ENCODE measurements around the gene MAD1L1. TPM values are rescaled to one million over a fixed set of nuclear protein-coding genes. Genes with fewer than 3 reads are reported as not detected.

The MAD1L1 gene
- total and polyA plus RNA-seq, 2 of the 8 experiments (the other 6 are each of a cell fraction or from before 2014, with no cell fraction given) = 40.4 to 44.6 TPM

GRCh38 chr7:2095436-2095835 lies 137.3 kb downstream of the MAD1L1 start:
- H4K20me1 ChIP-seq (replicated peaks in 1 of 2; ENCODE audit: control insufficient read depth in 1 of 2, insufficient read depth in 2 of 2, low read length in 2 of 2) = peaks cover 4 to 6% of the 10 kb centered on the region in 2 experiments
- no peaks in the 10 kb centered on the region for H3K9me3 ChIP-seq (ENCODE audit: insufficient read depth in 2 of 2, low read depth in 1 of 2, low read length in 1 of 2)
- H3K79me1 ChIP-seq (ENCODE audit: low read depth, low read length) = peaks cover 13% of the 10 kb centered on the region
- no peaks in the 10 kb centered on the region for H3K23me2 ChIP-seq (ENCODE audit: low read depth, low read length)
- no peaks in the 10 kb centered on the region for H3K79me2 ChIP-seq (ENCODE audit: control insufficient read depth in 1 of 2, insufficient read depth in 2 of 2, low read length in 2 of 2)
- H3K18ac ChIP-seq (ENCODE audit: extremely low read depth, low read length) = no peak overlapping the region; the same call in 1 of the 2 replicates
- no peak overlapping the region for H3K4me2 ChIP-seq (ENCODE audit: insufficient read depth in 1 of 2, low read depth in 2 of 2, low read length in 2 of 2)
- no peak overlapping the region for H3K4ac ChIP-seq (replicated peaks; ENCODE audit: insufficient read length, low read depth, low read length)
- no peaks in the 10 kb centered on the region for H3K27me3 ChIP-seq (replicated peaks in 1 of 4; ENCODE audit: control insufficient read depth in 3 of 4, extremely low read depth in 1 of 4, insufficient read depth in 3 of 4, low read length in 3 of 4)
- CTCF ChIA-PET (ENCODE audit: partially characterized antibody) = interaction anchor here (1.1 to 1.3 kb wide), 3 partner anchors 30 to 116 kb away, joined by 3 read pairs; no protein-coding TSS in a partner anchor
- H3K4me3 ChIP-seq (ENCODE audit: extremely low read depth in 1 of 4, insufficient read depth in 2 of 4, low read depth in 3 of 4, low read length in 4 of 4) = no peak overlapping the region
- H4K5ac ChIP-seq (ENCODE audit: insufficient read length, low read depth, low read length) = no peak overlapping the region
- H3K23ac ChIP-seq (ENCODE audit: insufficient read length) = no peak overlapping the region
- H3K56ac ChIP-seq (replicated peaks; ENCODE audit: insufficient read length, low read depth, low read length) = no peak overlapping the region
- WGBS, 2 experiments (ENCODE audit: extremely low coverage in 1 of 2, insufficient coverage in 1 of 2, insufficient read length in 1 of 2, insufficient replicate concordance in 2 of 2, low coverage in 1 of 2, low lambda C conversion rate in 2 of 2, missing lambda C conversion rate in 1 of 2) = 97% methylated on average over 13 of the region's 20 CpGs; no CpG with 5 or more reads in 1 of the 2 experiments
- DNase-seq (ENCODE audit: low read depth in 1 of 2, low spot score in 2 of 2) (no peak), FAIRE-seq (no peak)
- H3K36me3 ChIP-seq (ENCODE audit: control insufficient read depth in 2 of 4, insufficient read depth in 4 of 4, low read length in 3 of 4) = no peaks in the 10 kb centered on the region
- H2AK5ac ChIP-seq (ENCODE audit: low read depth, low read length) = no peak overlapping the region
- no peak overlapping the region for H3K14ac ChIP-seq (ENCODE audit: insufficient read length)
- H2BK20ac ChIP-seq (ENCODE audit: low read length) = no peak overlapping the region
- peak overlapping the region; percentile 57; the same call in 1 of the 2 replicates for H4K8ac ChIP-seq (ENCODE audit: extremely low read depth, insufficient read depth, low read length)
- H2AFZ ChIP-seq (ENCODE audit: low read length) = no peak overlapping the region
- no peak overlapping the region for H3K27ac ChIP-seq (ENCODE audit: low read depth, low read length)
- H2BK5ac ChIP-seq (ENCODE audit: low read depth, low read length) = no peak overlapping the region; the same call in 1 of the 2 replicates
- H2BK12ac ChIP-seq (ENCODE audit: low read depth, low read length) = no peak overlapping the region
- POLR2A ChIA-PET (ENCODE audit: partially characterized antibody) = interaction anchor here (0.6 kb wide), 1 partner anchor 59 kb away, joined by 3 read pairs; no protein-coding TSS in a partner anchor
- no peak overlapping the region for H4K91ac ChIP-seq (replicated peaks; ENCODE audit: insufficient read length, low read length)
- no peak overlapping the region for H2BK120ac ChIP-seq (replicated peaks; ENCODE audit: low read depth, low read length)
- no peak overlapping the region for H3K9ac ChIP-seq (replicated peaks in 1 of 4; ENCODE audit: extremely low read depth in 1 of 4, low read depth in 3 of 4, low read length in 3 of 4)
- H2BK15ac ChIP-seq (ENCODE audit: low read length) = no peak overlapping the region
- H3K4me1 ChIP-seq (replicated peaks in 1 of 4; ENCODE audit: control insufficient read depth in 3 of 4, insufficient read depth in 4 of 4, low read length in 3 of 4) = no peaks in the 10 kb centered on the region
- TF ChIP-seq BRCA1 (IDR thresholded peaks at IDR 0.05; ENCODE audit: low read depth, low read length) (no peak), CTCF (IDR thresholded peaks at IDR 0.05; ENCODE audit: control extremely low read depth in 1 of 3, insufficient read depth in 1 of 3, low read depth in 1 of 3, low read length in 3 of 3) (no peak), NRF1 (IDR thresholded peaks at IDR 0.05; ENCODE audit: low read depth, low read length) (no peak), RAD21 (IDR thresholded peaks at IDR 0.05 in 1 of 2, conservative IDR thresholded peaks at IDR 0.05 in 1 of 2; ENCODE audit: low read depth in 2 of 2, low read length in 2 of 2) (no peak), JUN (IDR thresholded peaks at IDR 0.05; ENCODE audit: low read depth, low read length) (no peak), TAF7 (optimal IDR thresholded peaks at IDR 0.05; ENCODE audit: borderline replicate concordance, low read depth, low read length) (no peak), ATF3 (IDR thresholded peaks at IDR 0.05; ENCODE audit: insufficient read depth, low read depth, low read length) (no peak), CEBPB (IDR thresholded peaks at IDR 0.05; ENCODE audit: low read depth, low read length) (no peak), CTBP2 (IDR thresholded peaks at IDR 0.05; ENCODE audit: borderline replicate concordance, insufficient read depth, insufficient read length, low read length) (no peak), CBX5 (IDR thresholded peaks at IDR 0.05; ENCODE audit: low read depth, low read length) (no peak), CREB1 (IDR thresholded peaks at IDR 0.05) (no peak)
